ENCODE results near the gene SLC35G6. TPM values are rescaled to one million over a fixed set of nuclear protein-coding genes. Genes with fewer than 3 reads are reported as not detected.

SLC35G6 gene
- total RNA-seq, 3 donors from 2014 or later: not detected

- no peaks in the 10 kb centered on the region for H3K36me3 ChIP-seq
- intact Hi-C loops (cut with DNase I; ENCODE audit: low total_unique reads): no loop called here
- no peaks in the 10 kb centered on the region for H3K9me3 ChIP-seq
- H3K4me3 ChIP-seq: no peak overlapping the region
- no peak for DNase-seq (ENCODE audit: low spot score in 2 of 2)
- TF ChIP-seq POLR2A (IDR thresholded peaks at IDR 0.05) (no peak), POLR2AphosphoS5 (IDR thresholded peaks at IDR 0.05) (no peak)
- TF ChIP-seq, protein P1, sequence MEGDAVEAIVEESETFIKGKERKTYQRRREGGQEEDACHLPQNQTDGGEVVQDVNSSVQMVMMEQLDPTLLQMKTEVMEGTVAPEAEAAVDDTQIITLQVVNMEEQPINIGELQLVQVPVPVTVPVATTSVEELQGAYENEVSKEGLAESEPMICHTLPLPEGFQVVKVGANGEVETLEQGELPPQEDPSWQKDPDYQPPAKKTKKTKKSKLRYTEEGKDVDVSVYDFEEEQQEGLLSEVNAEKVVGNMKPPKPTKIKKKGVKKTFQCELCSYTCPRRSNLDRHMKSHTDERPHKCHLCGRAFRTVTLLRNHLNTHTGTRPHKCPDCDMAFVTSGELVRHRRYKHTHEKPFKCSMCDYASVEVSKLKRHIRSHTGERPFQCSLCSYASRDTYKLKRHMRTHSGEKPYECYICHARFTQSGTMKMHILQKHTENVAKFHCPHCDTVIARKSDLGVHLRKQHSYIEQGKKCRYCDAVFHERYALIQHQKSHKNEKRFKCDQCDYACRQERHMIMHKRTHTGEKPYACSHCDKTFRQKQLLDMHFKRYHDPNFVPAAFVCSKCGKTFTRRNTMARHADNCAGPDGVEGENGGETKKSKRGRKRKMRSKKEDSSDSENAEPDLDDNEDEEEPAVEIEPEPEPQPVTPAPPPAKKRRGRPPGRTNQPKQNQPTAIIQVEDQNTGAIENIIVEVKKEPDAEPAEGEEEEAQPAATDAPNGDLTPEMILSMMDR (IDR thresholded peaks at IDR 0.05): no peak
- H3K4me1 ChIP-seq: peaks cover 5 to 24% of the 10 kb centered on the region in 2 donors
- H3K27me3 ChIP-seq: no peaks in the 10 kb centered on the region
- H3K27ac ChIP-seq: no peak overlapping the region
Measured at GRCh38 chr17:7490144-7490543, 8.9 kb downstream of the SLC35G6 start.

DNA sequence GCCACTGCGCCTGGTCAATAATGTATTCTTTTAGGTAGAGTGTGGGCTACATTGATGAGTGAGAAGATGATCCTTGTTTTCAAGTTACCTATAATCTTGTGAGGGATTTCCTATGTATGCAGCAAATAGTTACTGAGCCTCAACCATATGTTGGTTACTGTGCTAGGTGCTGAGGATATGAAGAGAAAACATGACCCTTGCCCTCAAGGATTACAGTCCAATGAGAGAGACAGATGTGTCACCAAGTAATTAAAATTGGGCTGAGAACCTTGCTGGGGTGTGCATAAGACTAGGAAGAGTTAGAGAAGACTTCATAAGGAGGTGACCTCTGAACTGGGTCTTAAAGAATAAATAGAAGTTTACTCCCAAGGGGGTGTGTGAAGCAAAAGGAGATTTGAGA is 10.3 kb downstream of the SLC35G6 start:
- peaks cover 5 to 16% of the 10 kb centered on the region in 2 donors for H3K4me1 ChIP-seq
- H3K27me3 ChIP-seq: no peaks in the 10 kb centered on the region
- H3K4me3 ChIP-seq: no peak overlapping the region
- no peak overlapping the region for H3K27ac ChIP-seq
- H3K36me3 ChIP-seq: no peaks in the 10 kb centered on the region
- DNase-seq (ENCODE audit: low spot score in 2 of 2): no peak
- intact Hi-C loops (cut with DNase I; ENCODE audit: low total_unique reads): no loop called here
- TF ChIP-seq, protein P1 (IDR thresholded peaks at IDR 0.05): no peak
- TF ChIP-seq POLR2AphosphoS5 (IDR thresholded peaks at IDR 0.05): no peak
- no peak for TF ChIP-seq POLR2A (IDR thresholded peaks at IDR 0.05)
- no peaks in the 10 kb centered on the region for H3K9me3 ChIP-seq

DNA sequence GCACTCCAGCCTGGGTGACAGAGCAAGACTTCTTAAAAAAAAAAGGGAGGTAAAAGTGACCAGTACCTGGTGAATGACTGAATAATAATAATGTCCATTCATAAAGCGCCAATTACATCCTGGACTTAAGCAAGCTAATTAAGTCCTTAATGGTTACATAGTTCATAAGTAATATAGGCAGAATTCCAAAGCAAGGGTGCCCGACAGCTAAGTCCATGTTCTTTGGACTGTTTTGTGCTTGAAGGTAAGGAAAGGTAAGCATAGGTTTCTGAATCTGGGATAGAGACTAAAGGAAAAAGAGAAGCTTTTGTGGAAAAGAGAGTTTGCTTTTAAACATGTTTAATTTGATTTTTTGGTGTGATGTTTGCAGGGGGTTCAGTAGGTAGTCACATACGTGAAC is 12.7 kb downstream of the SLC35G6 start:
- Histone ChIP-seq H3K27ac (no peak overlapping the region), H3K4me1 (peaks cover 2 to 4% of the 10 kb centered on the region in 2 donors), H3K27me3 (no peaks in the 10 kb centered on the region), H3K4me3 (no peak overlapping the region), H3K9me3 (no peaks in the 10 kb centered on the region), H3K36me3 (peaks cover 10% of the 10 kb centered on the region)
- no peak for DNase-seq (ENCODE audit: low spot score in 2 of 2)
- intact Hi-C loops (cut with DNase I; ENCODE audit: low total_unique reads): loop anchor here (1.0 kb wide), 1 partner anchor 27 kb away; no protein-coding TSS in a partner anchor
- TF ChIP-seq POLR2AphosphoS5 (IDR thresholded peaks at IDR 0.05): no peak
- TF ChIP-seq, protein P1 (IDR thresholded peaks at IDR 0.05): no peak
- no peak for TF ChIP-seq POLR2A (IDR thresholded peaks at IDR 0.05)

DNA sequence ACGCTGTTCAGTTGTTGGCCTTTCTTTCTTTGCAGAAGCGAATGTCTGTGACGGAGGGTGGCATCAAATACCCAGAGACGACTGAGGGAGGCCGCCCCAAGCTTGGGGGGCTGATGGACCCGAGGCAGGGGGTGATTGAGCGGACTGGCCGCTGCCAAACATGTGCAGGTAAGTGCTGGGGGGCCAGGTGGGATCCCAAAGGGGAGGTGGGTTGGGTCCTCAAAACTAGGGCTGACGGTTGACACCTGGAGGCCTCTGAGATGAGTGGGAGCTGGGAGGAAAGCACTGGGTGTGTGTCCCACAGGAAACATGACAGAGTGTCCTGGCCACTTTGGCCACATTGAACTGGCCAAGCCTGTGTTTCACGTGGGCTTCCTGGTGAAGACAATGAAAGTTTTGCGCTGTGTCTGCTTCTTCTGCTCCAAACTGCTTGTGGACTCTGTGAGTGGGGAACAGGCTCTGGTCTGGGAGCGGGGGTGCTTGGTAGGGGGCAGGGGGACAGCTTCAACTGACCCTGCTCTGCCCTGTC is 14.7 kb downstream of the SLC35G6 start:
- H3K4me3 ChIP-seq: no peak overlapping the region
- peaks cover 16% of the 10 kb centered on the region for H3K36me3 ChIP-seq
- H3K9me3 ChIP-seq: no peaks in the 10 kb centered on the region
- H3K27me3 ChIP-seq: no peaks in the 10 kb centered on the region
- intact Hi-C loops (cut with DNase I; ENCODE audit: low total_unique reads): no loop called here
- H3K27ac ChIP-seq: peak overlapping the region in 1 of 2 donors; percentile 35
- TF ChIP-seq POLR2AphosphoS5 (IDR thresholded peaks at IDR 0.05): no peak
- TF ChIP-seq, protein P1 (IDR thresholded peaks at IDR 0.05): no peak
- DNase-seq (ENCODE audit: low spot score in 2 of 2): no peak
- no peaks in the 10 kb centered on the region for H3K4me1 ChIP-seq

GRCh38 chr17:7496470-7497183 is 15.4 kb downstream of the SLC35G6 start:
- Histone ChIP-seq H3K36me3 (peaks cover 23% of the 10 kb centered on the region), H3K4me1 (no peaks in the 10 kb centered on the region), H3K4me3 (no peak overlapping the region), H3K27ac (peak overlapping the region in 1 of 2 donors; percentile 35), H3K9me3 (no peaks in the 10 kb centered on the region), H3K27me3 (no peaks in the 10 kb centered on the region)
- TF ChIP-seq, protein P1 (IDR thresholded peaks at IDR 0.05): no peak
- no peak for TF ChIP-seq POLR2A (IDR thresholded peaks at IDR 0.05)
- TF ChIP-seq POLR2AphosphoS5 (IDR thresholded peaks at IDR 0.05): no peak
- no peak for DNase-seq (ENCODE audit: low spot score in 2 of 2)
- intact Hi-C loops (cut with DNase I; ENCODE audit: low total_unique reads): no loop called here

Data from breast epithelium (tissue), 4 donors.